Measurements from ENCODE around the gene PJVK.
A peak's percentile ranks its signal among the peaks of the same experiment; 100 is the strongest.

Gene PJVK

DNA sequence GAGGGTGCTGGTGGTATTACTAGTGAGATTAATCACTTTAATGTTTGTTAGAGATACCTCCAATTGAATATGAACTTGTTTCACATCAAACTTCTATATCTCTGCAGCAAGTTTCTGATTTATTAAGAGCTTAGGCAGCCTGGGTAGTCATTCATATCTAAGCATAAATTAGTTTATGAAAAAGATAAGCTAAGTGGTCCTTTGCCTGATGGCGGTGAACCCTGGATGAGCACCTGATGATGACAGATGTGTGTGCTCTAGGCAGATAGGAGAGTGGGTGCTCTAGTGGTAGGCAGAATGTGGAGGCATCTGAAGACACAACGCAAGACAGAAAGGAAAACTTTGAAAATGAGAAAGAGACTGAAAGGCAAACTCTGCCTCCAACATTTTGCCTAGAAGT is 22.2 kb downstream of the PJVK start:
- no peaks in the 10 kb centered on the region for H3K27me3 ChIP-seq (ENCODE audit: control insufficient read depth in 1 of 2, insufficient read depth in 1 of 2, low read length in 2 of 2)
- no peak overlapping the region for H3K4me3 ChIP-seq (ENCODE audit: insufficient read depth in 1 of 2, low read depth in 1 of 2, low read length in 2 of 2)
- no peak overlapping the region for H2AFZ ChIP-seq (ENCODE audit: low read depth, low read length)
- peaks cover 2 to 3% of the 10 kb centered on the region in 2 experiments for H3K36me3 ChIP-seq (ENCODE audit: control insufficient read depth in 1 of 2, insufficient read depth in 2 of 2, low read depth in 1 of 2, low read length in 2 of 2)
- H2BK120ac ChIP-seq (ENCODE audit: low read depth, low read length) = no peak overlapping the region
- H3K4ac ChIP-seq (ENCODE audit: low read depth in 1 of 2, low read length in 2 of 2) = no peak overlapping the region
- DNase-seq = no peak
- WGBS = 100% methylated on average over 2 of the region's 2 CpGs
- H3K79me1 ChIP-seq (replicated peaks; ENCODE audit: low read length, poor library complexity, severe bottlenecking) = peaks cover 15% of the 10 kb centered on the region
- no peak overlapping the region for H2AK5ac ChIP-seq (ENCODE audit: low read length, severe bottlenecking)
- H4K91ac ChIP-seq (ENCODE audit: low read length) = no peak overlapping the region
- peaks cover 4% of the 10 kb centered on the region for H3K4me1 ChIP-seq (ENCODE audit: control insufficient read depth, insufficient read depth, low read depth, low read length)
- no peak overlapping the region for H3K27ac ChIP-seq (ENCODE audit: low read length, poor library complexity, severe bottlenecking)
- H3K9me3 ChIP-seq (ENCODE audit: control insufficient read depth, low read length) = no peaks in the 10 kb centered on the region
- H2BK15ac ChIP-seq (ENCODE audit: low read depth, poor library complexity, severe bottlenecking) = no peak overlapping the region
- H2BK12ac ChIP-seq (ENCODE audit: low read length in 2 of 2) = no peak overlapping the region
- H3K18ac ChIP-seq (ENCODE audit: low read depth in 1 of 2, low read length in 2 of 2) = no peak overlapping the region
- no peak overlapping the region for H2BK5ac ChIP-seq (ENCODE audit: low read depth, low read length, poor library complexity, severe bottlenecking)
- no peak overlapping the region for H3K23ac ChIP-seq (ENCODE audit: low read length in 2 of 2)
- no peak overlapping the region for H4K8ac ChIP-seq (ENCODE audit: low read length)
- H3K9ac ChIP-seq (ENCODE audit: low read length) = no peak overlapping the region
- no peak overlapping the region for H3K4me2 ChIP-seq (ENCODE audit: low read length, poor library complexity, severe bottlenecking)
- H3K14ac ChIP-seq (ENCODE audit: low read length in 2 of 2) = no peak overlapping the region

GRCh38 chr2:178473931-178474330 is 22.8 kb downstream of the PJVK start:
- Histone ChIP-seq H3K27ac (ENCODE audit: low read length, poor library complexity, severe bottlenecking) (no peak overlapping the region), H2AFZ (ENCODE audit: low read depth, low read length) (no peak overlapping the region), H3K23ac (ENCODE audit: low read length in 2 of 2) (no peak overlapping the region), H2BK12ac (ENCODE audit: low read length in 2 of 2) (no peak overlapping the region), H2AK5ac (ENCODE audit: low read length, severe bottlenecking) (no peak overlapping the region), H2BK5ac (ENCODE audit: low read depth, low read length, poor library complexity, severe bottlenecking) (no peak overlapping the region), H3K18ac (ENCODE audit: low read depth in 1 of 2, low read length in 2 of 2) (no peak overlapping the region), H3K36me3 (ENCODE audit: control insufficient read depth in 1 of 2, insufficient read depth in 2 of 2, low read depth in 1 of 2, low read length in 2 of 2) (peaks cover 0 to under 1% of the 10 kb centered on the region in 2 experiments), H2BK120ac (ENCODE audit: low read depth, low read length) (no peak overlapping the region), H2BK15ac (ENCODE audit: low read depth, poor library complexity, severe bottlenecking) (no peak overlapping the region), H3K9ac (ENCODE audit: low read length) (no peak overlapping the region), H3K14ac (ENCODE audit: low read length in 2 of 2) (no peak overlapping the region), H3K4me3 (ENCODE audit: insufficient read depth in 1 of 2, low read depth in 1 of 2, low read length in 2 of 2) (no peak overlapping the region), H4K91ac (ENCODE audit: low read length) (no peak overlapping the region), H3K4me1 (ENCODE audit: control insufficient read depth, insufficient read depth, low read depth, low read length) (peaks cover 4% of the 10 kb centered on the region), H3K4me2 (ENCODE audit: low read length, poor library complexity, severe bottlenecking) (no peak overlapping the region), H3K9me3 (ENCODE audit: control insufficient read depth, low read length) (no peaks in the 10 kb centered on the region), H4K8ac (ENCODE audit: low read length) (no peak overlapping the region), H3K79me1 (replicated peaks; ENCODE audit: low read length, poor library complexity, severe bottlenecking) (peaks cover 15% of the 10 kb centered on the region), H3K4ac (ENCODE audit: low read depth in 1 of 2, low read length in 2 of 2) (no peak overlapping the region), H3K27me3 (ENCODE audit: control insufficient read depth in 1 of 2, insufficient read depth in 1 of 2, low read length in 2 of 2) (no peaks in the 10 kb centered on the region)
- WGBS = 93% methylated on average over 4 of the region's 4 CpGs
- DNase-seq = peak; percentile 2

GRCh38 chr2:178474560-178474959 is 23.4 kb downstream of the PJVK start:
- no peak for DNase-seq
- Histone ChIP-seq H3K23ac (ENCODE audit: low read length in 2 of 2) (no peak overlapping the region), H3K27me3 (ENCODE audit: control insufficient read depth in 1 of 2, insufficient read depth in 1 of 2, low read length in 2 of 2) (no peaks in the 10 kb centered on the region), H3K4me3 (ENCODE audit: insufficient read depth in 1 of 2, low read depth in 1 of 2, low read length in 2 of 2) (no peak overlapping the region), H3K79me1 (replicated peaks; ENCODE audit: low read length, poor library complexity, severe bottlenecking) (peaks cover 15% of the 10 kb centered on the region), H3K36me3 (ENCODE audit: control insufficient read depth in 1 of 2, insufficient read depth in 2 of 2, low read depth in 1 of 2, low read length in 2 of 2) (no peaks in the 10 kb centered on the region), H2AFZ (ENCODE audit: low read depth, low read length) (no peak overlapping the region), H3K9ac (ENCODE audit: low read length) (no peak overlapping the region), H3K4me1 (ENCODE audit: control insufficient read depth, insufficient read depth, low read depth, low read length) (peaks cover 5% of the 10 kb centered on the region), H3K4me2 (ENCODE audit: low read length, poor library complexity, severe bottlenecking) (no peak overlapping the region), H3K14ac (ENCODE audit: low read length in 2 of 2) (no peak overlapping the region), H3K27ac (ENCODE audit: low read length, poor library complexity, severe bottlenecking) (no peak overlapping the region), H2BK120ac (ENCODE audit: low read depth, low read length) (no peak overlapping the region), H3K9me3 (ENCODE audit: control insufficient read depth, low read length) (no peaks in the 10 kb centered on the region), H3K18ac (ENCODE audit: low read depth in 1 of 2, low read length in 2 of 2) (no peak overlapping the region), H2BK5ac (ENCODE audit: low read depth, low read length, poor library complexity, severe bottlenecking) (no peak overlapping the region), H3K4ac (ENCODE audit: low read depth in 1 of 2, low read length in 2 of 2) (no peak overlapping the region), H2BK12ac (ENCODE audit: low read length in 2 of 2) (no peak overlapping the region), H2BK15ac (ENCODE audit: low read depth, poor library complexity, severe bottlenecking) (no peak overlapping the region), H2AK5ac (ENCODE audit: low read length, severe bottlenecking) (no peak overlapping the region), H4K8ac (ENCODE audit: low read length) (no peak overlapping the region), H4K91ac (ENCODE audit: low read length) (no peak overlapping the region)
- WGBS = 98% methylated on average over 5 of the region's 5 CpGs

DNA sequence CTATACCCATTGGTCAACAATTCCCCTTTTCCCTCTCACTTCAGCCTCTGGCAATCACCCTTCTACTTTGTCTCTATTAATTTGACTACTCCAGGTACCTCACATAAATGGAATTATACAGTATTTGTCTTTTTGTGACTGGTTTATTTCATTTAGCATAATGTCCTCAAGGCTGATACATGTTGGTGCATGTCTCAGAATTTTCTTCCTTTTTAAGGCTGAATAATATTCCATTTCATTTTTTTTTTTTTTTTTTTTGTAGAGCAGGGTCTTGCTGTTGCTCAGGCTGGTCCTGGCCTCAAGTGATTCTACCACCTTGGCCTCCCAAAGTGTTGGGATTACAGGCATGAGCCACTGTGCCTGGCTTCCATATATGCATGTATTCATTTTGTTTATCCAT is 25.3 kb downstream of the PJVK start:
- H2AFZ ChIP-seq (ENCODE audit: low read depth, low read length) = no peak overlapping the region
- H3K27me3 ChIP-seq (ENCODE audit: control insufficient read depth in 1 of 2, insufficient read depth in 1 of 2, low read length in 2 of 2) = no peaks in the 10 kb centered on the region
- H3K4me2 ChIP-seq (ENCODE audit: low read length, poor library complexity, severe bottlenecking) = no peak overlapping the region
- no peaks in the 10 kb centered on the region for H3K36me3 ChIP-seq (ENCODE audit: control insufficient read depth in 1 of 2, insufficient read depth in 2 of 2, low read depth in 1 of 2, low read length in 2 of 2)
- H3K4me3 ChIP-seq (ENCODE audit: insufficient read depth in 1 of 2, low read depth in 1 of 2, low read length in 2 of 2) = no peak overlapping the region
- no peak overlapping the region for H3K4ac ChIP-seq (ENCODE audit: low read depth in 1 of 2, low read length in 2 of 2)
- no peak overlapping the region for H2BK120ac ChIP-seq (ENCODE audit: low read depth, low read length)
- H3K79me1 ChIP-seq (replicated peaks; ENCODE audit: low read length, poor library complexity, severe bottlenecking) = peaks cover 11% of the 10 kb centered on the region
- DNase-seq = no peak
- H3K23ac ChIP-seq (ENCODE audit: low read length in 2 of 2) = no peak overlapping the region
- H2BK15ac ChIP-seq (ENCODE audit: low read depth, poor library complexity, severe bottlenecking) = no peak overlapping the region
- H3K9me3 ChIP-seq (ENCODE audit: control insufficient read depth, low read length) = no peaks in the 10 kb centered on the region
- H3K14ac ChIP-seq (ENCODE audit: low read length in 2 of 2) = no peak overlapping the region
- H2BK12ac ChIP-seq (ENCODE audit: low read length in 2 of 2) = no peak overlapping the region
- H3K4me1 ChIP-seq (ENCODE audit: control insufficient read depth, insufficient read depth, low read depth, low read length) = peaks cover 5% of the 10 kb centered on the region
- no peak overlapping the region for H3K18ac ChIP-seq (ENCODE audit: low read depth in 1 of 2, low read length in 2 of 2)
- no peak overlapping the region for H4K91ac ChIP-seq (ENCODE audit: low read length)
- no peak overlapping the region for H3K9ac ChIP-seq (ENCODE audit: low read length)
- H4K8ac ChIP-seq (ENCODE audit: low read length) = no peak overlapping the region
- H3K27ac ChIP-seq (ENCODE audit: low read length, poor library complexity, severe bottlenecking) = no peak overlapping the region
- H2AK5ac ChIP-seq (ENCODE audit: low read length, severe bottlenecking) = no peak overlapping the region
- H2BK5ac ChIP-seq (ENCODE audit: low read depth, low read length, poor library complexity, severe bottlenecking) = no peak overlapping the region
